ENCODE data around the gene CCDC102A.

GRCh38 chr16:57503366-57503765 lies 33.0 kb downstream of the CCDC102A start:
- TF ChIP-seq POLR2A (IDR thresholded peaks at IDR 0.05), result no peak
- TF ChIP-seq, protein P1, sequence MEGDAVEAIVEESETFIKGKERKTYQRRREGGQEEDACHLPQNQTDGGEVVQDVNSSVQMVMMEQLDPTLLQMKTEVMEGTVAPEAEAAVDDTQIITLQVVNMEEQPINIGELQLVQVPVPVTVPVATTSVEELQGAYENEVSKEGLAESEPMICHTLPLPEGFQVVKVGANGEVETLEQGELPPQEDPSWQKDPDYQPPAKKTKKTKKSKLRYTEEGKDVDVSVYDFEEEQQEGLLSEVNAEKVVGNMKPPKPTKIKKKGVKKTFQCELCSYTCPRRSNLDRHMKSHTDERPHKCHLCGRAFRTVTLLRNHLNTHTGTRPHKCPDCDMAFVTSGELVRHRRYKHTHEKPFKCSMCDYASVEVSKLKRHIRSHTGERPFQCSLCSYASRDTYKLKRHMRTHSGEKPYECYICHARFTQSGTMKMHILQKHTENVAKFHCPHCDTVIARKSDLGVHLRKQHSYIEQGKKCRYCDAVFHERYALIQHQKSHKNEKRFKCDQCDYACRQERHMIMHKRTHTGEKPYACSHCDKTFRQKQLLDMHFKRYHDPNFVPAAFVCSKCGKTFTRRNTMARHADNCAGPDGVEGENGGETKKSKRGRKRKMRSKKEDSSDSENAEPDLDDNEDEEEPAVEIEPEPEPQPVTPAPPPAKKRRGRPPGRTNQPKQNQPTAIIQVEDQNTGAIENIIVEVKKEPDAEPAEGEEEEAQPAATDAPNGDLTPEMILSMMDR (IDR thresholded peaks at IDR 0.05), result no peak

All from thyroid gland (tissue), 4 donors.